ENCODE results near the gene ATP10A.

The ATP10A gene

DNA sequence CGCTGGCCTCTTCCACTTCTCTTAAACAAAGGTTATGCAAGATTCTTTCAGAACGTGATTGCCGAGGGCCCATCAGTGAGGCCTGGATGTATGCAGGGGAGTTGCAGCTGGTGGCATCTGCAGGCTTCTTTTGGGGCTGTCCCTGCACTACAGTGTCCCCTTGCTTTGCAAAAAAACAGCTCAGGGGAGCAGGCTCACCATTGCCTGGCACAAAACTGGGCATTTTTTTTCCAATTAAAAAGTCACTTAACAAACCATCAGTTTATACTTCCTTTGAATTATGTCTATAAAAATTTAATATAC, 148.6 kb downstream of the ATP10A start:
- TF ChIP-seq, protein P1, sequence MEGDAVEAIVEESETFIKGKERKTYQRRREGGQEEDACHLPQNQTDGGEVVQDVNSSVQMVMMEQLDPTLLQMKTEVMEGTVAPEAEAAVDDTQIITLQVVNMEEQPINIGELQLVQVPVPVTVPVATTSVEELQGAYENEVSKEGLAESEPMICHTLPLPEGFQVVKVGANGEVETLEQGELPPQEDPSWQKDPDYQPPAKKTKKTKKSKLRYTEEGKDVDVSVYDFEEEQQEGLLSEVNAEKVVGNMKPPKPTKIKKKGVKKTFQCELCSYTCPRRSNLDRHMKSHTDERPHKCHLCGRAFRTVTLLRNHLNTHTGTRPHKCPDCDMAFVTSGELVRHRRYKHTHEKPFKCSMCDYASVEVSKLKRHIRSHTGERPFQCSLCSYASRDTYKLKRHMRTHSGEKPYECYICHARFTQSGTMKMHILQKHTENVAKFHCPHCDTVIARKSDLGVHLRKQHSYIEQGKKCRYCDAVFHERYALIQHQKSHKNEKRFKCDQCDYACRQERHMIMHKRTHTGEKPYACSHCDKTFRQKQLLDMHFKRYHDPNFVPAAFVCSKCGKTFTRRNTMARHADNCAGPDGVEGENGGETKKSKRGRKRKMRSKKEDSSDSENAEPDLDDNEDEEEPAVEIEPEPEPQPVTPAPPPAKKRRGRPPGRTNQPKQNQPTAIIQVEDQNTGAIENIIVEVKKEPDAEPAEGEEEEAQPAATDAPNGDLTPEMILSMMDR (IDR thresholded peaks at IDR 0.05): no peak
- Histone ChIP-seq H3K4me1 (ENCODE audit: control insufficient read depth in 1 of 2, insufficient read depth in 1 of 2, low read depth in 1 of 2, low read length in 1 of 2) (no peaks in the 10 kb centered on the region), H3K4me3 (ENCODE audit: low read depth in 1 of 2, low read length in 1 of 2) (no peak overlapping the region)

DNA sequence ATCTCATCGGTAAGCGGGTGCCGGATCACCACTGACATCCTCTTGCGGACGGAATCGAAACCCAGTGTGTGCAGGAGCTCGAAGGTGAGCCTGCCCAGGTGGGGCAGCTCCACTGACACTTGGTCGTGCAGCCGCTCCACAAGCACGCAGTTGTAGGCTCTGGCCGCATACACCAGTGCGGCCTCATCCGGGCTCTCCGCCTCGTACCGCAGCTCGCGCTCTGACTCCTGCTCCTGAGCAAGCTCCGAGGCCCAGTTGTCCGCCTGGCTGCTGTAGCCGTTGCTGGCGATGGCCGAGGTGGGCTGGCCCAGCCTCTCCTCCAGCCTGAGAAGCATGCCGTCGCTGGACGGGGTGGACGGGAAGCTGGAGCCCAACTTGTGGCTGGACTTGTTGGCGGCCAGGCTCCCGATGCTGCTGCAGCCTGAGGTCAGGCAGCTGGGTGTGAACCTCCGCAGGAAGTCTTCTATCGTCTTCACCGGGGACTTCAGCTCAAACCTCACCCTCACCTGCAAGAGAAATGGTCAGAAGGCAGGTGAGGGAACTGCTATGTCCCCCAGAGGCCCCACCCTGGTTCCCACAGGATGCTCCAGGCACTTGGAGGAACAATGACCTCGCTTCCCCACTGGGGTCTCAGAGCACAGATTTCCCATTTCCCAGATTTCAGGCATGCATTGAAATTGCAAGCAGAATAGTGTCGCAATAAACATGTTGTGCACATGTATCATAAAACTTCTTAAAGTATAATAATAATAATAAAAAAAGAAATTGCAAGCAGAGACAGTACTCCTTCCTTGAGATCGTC, 149.2 kb downstream of the ATP10A start:
- Histone ChIP-seq H3K27ac (no peak overlapping the region), H3K4me1 (ENCODE audit: control insufficient read depth in 1 of 2, insufficient read depth in 1 of 2, low read depth in 1 of 2, low read length in 1 of 2) (no peaks in the 10 kb centered on the region), H3K27me3 (no peaks in the 10 kb centered on the region), H3K4me3 (ENCODE audit: low read depth in 1 of 2, low read length in 1 of 2) (no peak overlapping the region), H3K9me3 (no peaks in the 10 kb centered on the region), H3K36me3 (no peaks in the 10 kb centered on the region)
- TF ChIP-seq, protein P1 (IDR thresholded peaks at IDR 0.05): no peak

More for the DNA sequence above, 148.6 kb downstream of the ATP10A start:
- no peak overlapping the region for H3K27ac ChIP-seq
- H3K36me3 ChIP-seq: no peaks in the 10 kb centered on the region
- H3K27me3 ChIP-seq: no peaks in the 10 kb centered on the region
- H3K9me3 ChIP-seq: no peaks in the 10 kb centered on the region

DNA sequence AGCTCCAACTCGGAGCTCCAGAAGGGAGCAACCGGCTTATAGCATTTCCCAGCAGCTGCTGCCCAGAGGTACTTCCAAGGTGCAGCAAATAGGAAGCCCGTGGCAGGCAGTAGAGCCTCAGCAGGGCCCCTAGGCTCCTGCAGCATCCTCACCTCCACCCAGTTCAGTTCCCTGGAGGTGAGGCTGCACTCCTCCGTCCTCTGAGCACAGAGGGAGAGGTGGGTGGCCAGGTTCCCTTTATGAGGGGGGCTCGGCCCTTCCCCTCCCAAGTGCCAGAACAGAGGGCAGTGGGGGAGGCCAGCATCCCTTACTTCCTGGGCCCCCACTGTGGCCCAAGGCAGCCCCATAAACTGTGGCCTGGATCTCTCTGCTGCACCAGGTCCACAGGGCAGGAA, 150.2 kb downstream of the ATP10A start:
- Histone ChIP-seq H3K4me1 (ENCODE audit: control insufficient read depth in 1 of 2, insufficient read depth in 1 of 2, low read depth in 1 of 2, low read length in 1 of 2) (no peaks in the 10 kb centered on the region), H3K4me3 (ENCODE audit: low read depth in 1 of 2, low read length in 1 of 2) (no peak overlapping the region), H3K9me3 (no peaks in the 10 kb centered on the region), H3K27ac (no peak overlapping the region), H3K36me3 (no peaks in the 10 kb centered on the region), H3K27me3 (no peaks in the 10 kb centered on the region)
- TF ChIP-seq, protein P1 (IDR thresholded peaks at IDR 0.05): no peak

DNA sequence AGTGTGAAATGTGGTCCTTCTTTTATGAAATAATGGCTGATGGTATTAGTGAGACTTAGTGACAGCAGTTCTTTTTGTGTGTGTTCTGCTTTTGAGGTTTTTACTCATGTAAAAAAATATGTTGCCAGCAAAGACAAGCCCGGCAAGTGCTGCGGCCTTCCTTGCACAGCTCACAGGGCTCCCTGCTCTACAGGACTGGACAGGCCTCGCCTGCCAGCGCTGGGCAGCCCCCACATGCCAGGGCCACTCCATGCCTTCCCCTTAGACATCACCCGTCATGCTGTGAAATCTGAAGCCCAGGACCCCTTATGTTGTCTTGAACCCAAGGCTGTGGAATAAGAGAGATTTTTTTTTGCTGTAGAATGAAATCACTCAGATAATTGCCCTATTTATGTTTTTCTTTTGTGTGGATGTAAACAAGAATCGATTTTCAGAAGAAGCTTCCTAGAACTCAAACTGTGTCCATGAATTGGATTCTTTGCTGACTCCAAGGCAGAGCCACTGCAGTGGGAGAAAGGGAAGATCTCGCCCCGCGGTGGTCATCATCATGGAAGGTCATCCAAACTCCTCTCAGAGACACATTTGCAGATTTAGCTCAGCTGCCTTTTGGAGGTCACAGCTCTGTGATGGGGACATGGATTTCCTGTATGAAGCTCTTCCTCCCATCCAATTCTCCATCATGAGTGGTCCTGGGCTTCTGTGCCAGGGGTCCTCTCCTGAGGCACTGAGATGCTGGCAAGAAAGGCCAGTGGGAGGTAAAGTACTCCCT, 150.8 kb downstream of the ATP10A start:
- no peak overlapping the region for H3K27ac ChIP-seq
- H3K9me3 ChIP-seq: no peaks in the 10 kb centered on the region
- no peaks in the 10 kb centered on the region for H3K4me1 ChIP-seq (ENCODE audit: control insufficient read depth in 1 of 2, insufficient read depth in 1 of 2, low read depth in 1 of 2, low read length in 1 of 2)
- no peak overlapping the region for H3K4me3 ChIP-seq (ENCODE audit: low read depth in 1 of 2, low read length in 1 of 2)
- TF ChIP-seq, protein P1 (IDR thresholded peaks at IDR 0.05): no peak
- H3K36me3 ChIP-seq: no peaks in the 10 kb centered on the region
- no peaks in the 10 kb centered on the region for H3K27me3 ChIP-seq

DNA sequence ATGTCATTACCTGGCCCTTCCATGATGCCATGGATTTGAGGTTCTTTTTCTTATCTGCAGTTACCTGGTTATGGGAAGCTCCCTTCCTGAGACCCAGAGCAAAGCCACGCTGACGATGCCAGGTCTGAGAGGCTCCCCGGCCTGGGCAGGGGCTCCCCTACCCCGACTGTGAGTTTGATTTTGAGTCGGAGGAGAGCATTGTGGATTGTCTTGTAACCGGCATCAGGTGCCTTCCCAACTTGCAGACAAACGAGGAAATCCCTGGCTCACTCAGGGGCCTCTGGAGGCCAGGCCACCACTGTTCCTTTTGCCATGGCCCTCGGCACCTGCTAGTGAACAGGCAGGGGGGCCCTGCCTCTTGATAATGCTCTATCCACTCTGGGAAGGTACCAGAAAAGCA, 151.4 kb downstream of the ATP10A start:
- Histone ChIP-seq H3K4me3 (ENCODE audit: low read depth in 1 of 2, low read length in 1 of 2) (no peak overlapping the region), H3K9me3 (no peaks in the 10 kb centered on the region), H3K36me3 (no peaks in the 10 kb centered on the region), H3K27ac (no peak overlapping the region), H3K4me1 (ENCODE audit: control insufficient read depth in 1 of 2, insufficient read depth in 1 of 2, low read depth in 1 of 2, low read length in 1 of 2) (no peaks in the 10 kb centered on the region), H3K27me3 (no peaks in the 10 kb centered on the region)
- TF ChIP-seq, protein P1 (IDR thresholded peaks at IDR 0.05): no peak
